Keratinocyte (primary cell): Measurements from ENCODE around the gene MICAL3. TPM values are rescaled to one million over a fixed set of nuclear protein-coding genes. Genes with fewer than 3 reads are reported as not detected.

Experiments
- DNase-seq: peaks from one replicate; pipeline ENCODE4 v3.0.0-alpha.2; 2011; ENCODE audit warnings: low read depth, missing footprints, low spot score
- FAIRE-seq: peaks from 2 replicates; lab custom pipeline; 2011; peaks lifted over from hg19 to GRCh38; lab: Jason Lieb, UNC
- H2AFZ ChIP-seq: 2 replicates; pipeline ENCODE4 v1.6.0; 2012; ENCODE audit warnings: low read length, control low read depth, inconsistent platforms; ENCODE audit not compliant: control insufficient read depth
- H3K27ac ChIP-seq: 2 replicates; pipeline ENCODE4 v1.5.1; 2011; ENCODE audit warnings: low read length; ENCODE audit not compliant: control insufficient read depth, insufficient read depth
- H3K27me3 ChIP-seq: 3 replicates; pipeline ENCODE4 v1.6.0; 2011; ENCODE audit warnings: low read length; ENCODE audit not compliant: control insufficient read depth, insufficient read depth; ENCODE audit errors: extremely low read depth
- H3K36me3 ChIP-seq, 2 experiments: 2 replicates in 1 of 2; 3 replicates in 1 of 2; pipeline ENCODE4 v1.5.1; 2011; ENCODE audit warnings: low read length in 2 of 2, mild to moderate bottlenecking in 1 of 2; ENCODE audit not compliant: control insufficient read depth in 2 of 2, insufficient read depth in 2 of 2; ENCODE audit errors: extremely low read depth in 1 of 2
- H3K4me1 ChIP-seq: 3 replicates; pipeline ENCODE4 v1.5.1; 2011; ENCODE audit warnings: low read length; ENCODE audit not compliant: control insufficient read depth, insufficient read depth; ENCODE audit errors: extremely low read depth
- H3K4me2 ChIP-seq: 3 replicates; pipeline ENCODE4 v1.6.0; 2011; ENCODE audit warnings: low read depth, low read length; ENCODE audit not compliant: control insufficient read depth, insufficient read depth; ENCODE audit errors: extremely low read depth
- H3K4me3 ChIP-seq, 3 experiments: fragments of 200-600 bp in 1 of 3; sonication (generic) in 1 of 3; 2 replicates in 2 of 3; 3 replicates in 1 of 3; pipeline ENCODE4 v1.5.1; 2011 to 2016; ENCODE audit warnings: low read length in 3 of 3, mild to moderate bottlenecking in 3 of 3, control low read depth in 2 of 3, inconsistent platforms in 1 of 3, low read depth in 1 of 3, mixed read lengths in 1 of 3, mixed run types in 1 of 3, moderate library complexity in 1 of 3; ENCODE audit not compliant: control insufficient read depth in 2 of 3, insufficient read depth in 2 of 3; ENCODE audit errors: extremely low read depth in 1 of 3
- H3K79me2 ChIP-seq: 2 replicates; pipeline ENCODE4 v1.6.0; 2012; ENCODE audit warnings: low read length; ENCODE audit not compliant: control insufficient read depth, insufficient read depth
- H3K9ac ChIP-seq: 3 replicates; pipeline ENCODE4 v1.6.0; 2011; ENCODE audit warnings: low read length; ENCODE audit not compliant: control insufficient read depth, insufficient read depth; ENCODE audit errors: extremely low read depth
- H3K9me1 ChIP-seq: 3 replicates; pipeline ENCODE4 v1.6.0; 2011; ENCODE audit warnings: low read length; ENCODE audit not compliant: control insufficient read depth, insufficient read depth; ENCODE audit errors: extremely low read depth
- H3K9me3 ChIP-seq: 2 replicates; pipeline ENCODE4 v1.5.1; 2012; ENCODE audit warnings: low read depth, low read length; ENCODE audit not compliant: control insufficient read depth
- H4K20me1 ChIP-seq: 3 replicates; pipeline ENCODE4 v1.6.0; 2011; ENCODE audit warnings: low read length; ENCODE audit not compliant: control insufficient read depth, insufficient read depth; ENCODE audit errors: extremely low read depth
- CTCF ChIP-seq, 3 experiments: IDR thresholded peaks in 1 of 3; conservative IDR thresholded peaks in 1 of 3; optimal IDR thresholded peaks in 1 of 3; 2 replicates in 2 of 3; 3 replicates in 1 of 3; pipeline versions ENCODE3 to v1.5.1; 2011; ENCODE audit warnings: low read length in 3 of 3, mild to moderate bottlenecking in 3 of 3, moderate library complexity in 2 of 3, control low read depth in 1 of 3, inconsistent platforms in 1 of 3; ENCODE audit not compliant: insufficient read depth in 2 of 3; ENCODE audit errors: extremely low read depth in 1 of 3
- EZH2 ChIP-seq: IDR thresholded peaks from one replicate; pipeline ENCODE4 v1.6.1; 2012; ENCODE audit warnings: inconsistent platforms, mild to moderate bottlenecking, low read length, moderate library complexity
- dilution Hi-C: fragments of 300-500 bp; cut with MboI; formaldehyde crosslinking; loops from one replicate; pipeline ENCODE4 v1.7.0; 2020; ENCODE audit warnings: low sequenced_read_pairs; ENCODE audit not compliant: extremely low pct_ligation_motif_present
- polyA plus RNA-seq, 5 experiments: library from polyadenylated mRNA; depleted of rRNA in 3 of 5; stranded (reverse) in 3 of 5; stranded (forward) in 1 of 5; unstranded in 1 of 5; fragments of >200 nt; gene quantifications; 1 replicate in 1 of 5; 2 replicates in 3 of 5; 3 replicates in 1 of 5; pipeline versions ENCODE4 v1.2.1 to v1.2.3, GENCODE V29; 2011 to 2012; ENCODE audit warnings: missing spikeins in 2 of 5, low read depth in 1 of 5, low replicate concordance in 1 of 5

The MICAL3 gene
- polyA plus RNA-seq, 1 donor (not counting 4 experiments of a cell fraction or from before 2014, with no cell fraction given), result 27.9 TPM

- Histone ChIP-seq H3K9ac (no peak overlapping the region), H2AFZ (no peak overlapping the region), H3K4me3 (no peak overlapping the region), H3K4me2 (no peak overlapping the region), H4K20me1 (no peaks in the 10 kb centered on the region), H3K9me1 (no peaks in the 10 kb centered on the region), H3K36me3 (peaks cover 30 to 32% of the 10 kb centered on the region in 2 experiments), H3K27me3 (no peaks in the 10 kb centered on the region), H3K79me2 (no peaks in the 10 kb centered on the region), H3K9me3 (no peaks in the 10 kb centered on the region), H3K27ac (no peak overlapping the region), H3K4me1 (no peaks in the 10 kb centered on the region)
- FAIRE-seq (no peak), DNase-seq (no peak)
- TF ChIP-seq CTCF (optimal IDR thresholded peaks at IDR 0.05 in 1 of 3, IDR thresholded peaks at IDR 0.05 in 1 of 3, conservative IDR thresholded peaks at IDR 0.05 in 1 of 3; ENCODE audit: extremely low read depth in 1 of 3, insufficient read depth in 2 of 3, low read length in 3 of 3) (no peak), EZH2 (no peak)
- dilution Hi-C loops, result no loop called here
Observed at GRCh38 chr22:17820879-17821439, 203.4 kb downstream of the MICAL3 start.

GRCh38 chr22:17818649-17819048, 205.7 kb downstream of the MICAL3 start:
- H3K27me3 ChIP-seq, result no peaks in the 10 kb centered on the region
- no peaks in the 10 kb centered on the region for H3K4me1 ChIP-seq
- H2AFZ ChIP-seq, result no peak overlapping the region
- no peaks in the 10 kb centered on the region for H3K79me2 ChIP-seq
- H3K9me3 ChIP-seq, result no peaks in the 10 kb centered on the region
- dilution Hi-C loops, result no loop called here
- no peak overlapping the region for H3K4me3 ChIP-seq
- H4K20me1 ChIP-seq, result no peaks in the 10 kb centered on the region
- H3K27ac ChIP-seq, result no peak overlapping the region
- no peaks in the 10 kb centered on the region for H3K9me1 ChIP-seq
- TF ChIP-seq EZH2 (no peak), CTCF (optimal IDR thresholded peaks at IDR 0.05 in 1 of 3, IDR thresholded peaks at IDR 0.05 in 1 of 3, conservative IDR thresholded peaks at IDR 0.05 in 1 of 3; ENCODE audit: extremely low read depth in 1 of 3, insufficient read depth in 2 of 3, low read length in 3 of 3) (no peak)
- no peak overlapping the region for H3K4me2 ChIP-seq
- no peak for DNase-seq
- no peak for FAIRE-seq
- H3K36me3 ChIP-seq, result peaks cover 31 to 38% of the 10 kb centered on the region in 2 experiments
- H3K9ac ChIP-seq, result no peak overlapping the region
